Dermis blood vessel endothelial cell (primary cell): ENCODE results near the gene HYAL3. TPM values are rescaled to one million over a fixed set of nuclear protein-coding genes. Genes with fewer than 3 reads are reported as not detected.
A peak's percentile ranks its signal among the peaks of the same experiment; 100 is the strongest.
"Not testable (repeated sequence)": the region's sequence is repeated elsewhere in the genome, so short reads cannot be mapped to it uniquely, and the experiment has no call there.

Source experiments
- DNase-seq: peaks from one replicate; pipeline ENCODE4 v3.0.0; 2010
- total RNA-seq: library from RNA; depleted of rRNA; stranded (reverse); fragments of >200 nt; gene quantifications from 2 replicates; pipeline ENCODE4 v1.2.3, GENCODE V29; 2014

Gene HYAL3
- total RNA-seq, 1 donor from 2014 or later: 28.1 TPM

- no peak for DNase-seq
These were observed 30.3 kb downstream of the HYAL3 start, which contains the start of gene SEMA3B for GRCh38 chr3:50268703-50269451. SEMA3B (plus strand) TSS chr3:50269147; CDS start chr3:50269241, 94 bp downstream.

- DNase-seq: no peak
These were observed 30.9 kb downstream of the HYAL3 start for GRCh38 chr3:50268276-50268675.

- DNase-seq: no peak
These were observed 31.8 kb downstream of the HYAL3 start for GRCh38 chr3:50267280-50267913.

GRCh38 chr3:50266836-50267235 lies 32.4 kb downstream of the HYAL3 start:
- no peak for DNase-seq

GRCh38 chr3:50266017-50266416 lies 33.2 kb downstream of the HYAL3 start:
- no peak for DNase-seq

- DNase-seq: no peak
These were observed 33.6 kb downstream of the HYAL3 start for GRCh38 chr3:50265571-50265970.

- DNase-seq: no peak
These were observed 34.2 kb downstream of the HYAL3 start for GRCh38 chr3:50264964-50265485.

- peak; percentile 40 for DNase-seq
These were observed 34.7 kb downstream of the HYAL3 start for GRCh38 chr3:50264383-50264963.

- DNase-seq: no peak
These were observed 35.5 kb downstream of the HYAL3 start for GRCh38 chr3:50263478-50264382.

GRCh38 chr3:50262778-50263177 lies 36.4 kb downstream of the HYAL3 start:
- no peak for DNase-seq

- not testable (repeated sequence) for DNase-seq
These were observed 37.0 kb downstream of the HYAL3 start for GRCh38 chr3:50262200-50262599.

GRCh38 chr3:50261505-50261904 lies 37.7 kb downstream of the HYAL3 start:
- no peak for DNase-seq

GRCh38 chr3:50260942-50261441 lies 38.2 kb downstream of the HYAL3 start:
- DNase-seq: no peak

GRCh38 chr3:50260027-50260941 lies 38.9 kb downstream of the HYAL3 start:
- peak; percentile 96 for DNase-seq

- DNase-seq: no peak
These were observed 39.7 kb downstream of the HYAL3 start for GRCh38 chr3:50259432-50260026.

- no peak for DNase-seq
These were observed 40.2 kb downstream of the HYAL3 start for GRCh38 chr3:50258979-50259378.

GRCh38 chr3:50258029-50258680 lies 41.0 kb downstream of the HYAL3 start:
- DNase-seq: no peak

- peak; percentile 77 for DNase-seq
These were observed 42.0 kb downstream of the HYAL3 start for GRCh38 chr3:50256978-50257890.

- no peak for DNase-seq
These were observed 44.0 kb downstream of the HYAL3 start for GRCh38 chr3:50255251-50255615.
